LNCaP clone FGC (cell line): Measurements from ENCODE around the gene SPP1.
"Not testable (repeated sequence)": the region's sequence is repeated elsewhere in the genome, so short reads cannot be mapped to it uniquely, and the experiment has no call there.

ENCODE experiments used
- DNase-seq: peaks from one replicate; pipeline ENCODE4 v3.0.0-alpha.2; 2011; ENCODE audit warnings: low read depth
- H3K4me3 ChIP-seq: 2 replicates; pipeline ENCODE4 v1.5.1; 2011; ENCODE audit warnings: mild to moderate bottlenecking, low read depth, low read length, control low read depth
- TF ChIP-seq, protein P1 (sequence below): IDR thresholded peaks from 2 replicates; pipeline ENCODE4 v1.5.1; 2012; ENCODE audit warnings: mild to moderate bottlenecking; ENCODE audit not compliant: control insufficient read depth, insufficient read depth; ENCODE audit errors: extremely low read depth

SPP1 gene

DNA sequence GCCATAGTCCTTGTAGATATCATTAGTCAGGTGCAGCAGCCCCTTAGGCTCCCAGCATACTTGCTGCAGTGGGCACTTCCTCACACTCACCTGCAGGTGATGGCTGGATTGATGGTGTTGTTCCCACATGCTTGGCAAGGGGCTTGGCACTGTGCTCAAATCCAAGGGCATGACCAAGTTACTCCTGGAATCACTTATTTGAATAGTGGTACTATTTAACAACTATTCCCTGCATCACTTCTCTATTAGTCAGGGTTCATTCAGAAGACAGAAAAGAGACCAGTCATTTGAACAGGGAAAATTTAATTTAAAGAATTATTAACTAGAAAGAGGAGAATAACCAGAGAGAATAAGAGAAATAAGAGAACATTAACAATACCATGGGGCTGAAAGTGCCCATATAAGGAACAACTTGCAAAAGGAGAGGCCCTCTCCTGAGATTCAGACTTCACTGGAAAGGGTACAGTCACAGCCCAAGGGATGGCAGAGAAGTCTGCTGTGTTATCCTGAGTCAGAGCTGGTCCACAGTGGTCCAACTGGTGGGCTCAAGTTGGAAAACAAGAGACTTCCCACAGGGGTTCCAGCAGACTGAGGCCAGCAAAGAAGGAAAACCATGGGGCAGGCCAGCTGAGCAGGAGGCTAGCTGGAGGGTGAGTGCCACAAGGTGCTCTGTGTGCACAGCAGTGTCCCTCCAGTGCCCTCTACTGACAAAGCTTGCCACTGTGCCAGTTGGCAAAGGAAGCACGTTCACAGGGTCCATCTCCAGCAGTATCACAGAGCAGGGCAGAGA lies 9.8 kb downstream of the SPP1 start:
- DNase-seq = peak; percentile 72

GRCh38 chr4:87985887-87986200 lies 10.3 kb downstream of the SPP1 start:
- no peak for DNase-seq
- TF ChIP-seq, protein P1, sequence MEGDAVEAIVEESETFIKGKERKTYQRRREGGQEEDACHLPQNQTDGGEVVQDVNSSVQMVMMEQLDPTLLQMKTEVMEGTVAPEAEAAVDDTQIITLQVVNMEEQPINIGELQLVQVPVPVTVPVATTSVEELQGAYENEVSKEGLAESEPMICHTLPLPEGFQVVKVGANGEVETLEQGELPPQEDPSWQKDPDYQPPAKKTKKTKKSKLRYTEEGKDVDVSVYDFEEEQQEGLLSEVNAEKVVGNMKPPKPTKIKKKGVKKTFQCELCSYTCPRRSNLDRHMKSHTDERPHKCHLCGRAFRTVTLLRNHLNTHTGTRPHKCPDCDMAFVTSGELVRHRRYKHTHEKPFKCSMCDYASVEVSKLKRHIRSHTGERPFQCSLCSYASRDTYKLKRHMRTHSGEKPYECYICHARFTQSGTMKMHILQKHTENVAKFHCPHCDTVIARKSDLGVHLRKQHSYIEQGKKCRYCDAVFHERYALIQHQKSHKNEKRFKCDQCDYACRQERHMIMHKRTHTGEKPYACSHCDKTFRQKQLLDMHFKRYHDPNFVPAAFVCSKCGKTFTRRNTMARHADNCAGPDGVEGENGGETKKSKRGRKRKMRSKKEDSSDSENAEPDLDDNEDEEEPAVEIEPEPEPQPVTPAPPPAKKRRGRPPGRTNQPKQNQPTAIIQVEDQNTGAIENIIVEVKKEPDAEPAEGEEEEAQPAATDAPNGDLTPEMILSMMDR = no peak

More for the DNA sequence above, 9.8 kb downstream of the SPP1 start:
- TF ChIP-seq, protein P1 = peak; percentile 97
- H3K4me3 ChIP-seq = no peak overlapping the region

GRCh38 chr4:87986508-87986907 lies 11.0 kb downstream of the SPP1 start:
- no peak overlapping the region for H3K4me3 ChIP-seq
- no peak for DNase-seq
- TF ChIP-seq, protein P1 = no peak

More at GRCh38 chr4:87985887-87986200, 10.3 kb downstream of the SPP1 start:
- no peak overlapping the region for H3K4me3 ChIP-seq

DNA sequence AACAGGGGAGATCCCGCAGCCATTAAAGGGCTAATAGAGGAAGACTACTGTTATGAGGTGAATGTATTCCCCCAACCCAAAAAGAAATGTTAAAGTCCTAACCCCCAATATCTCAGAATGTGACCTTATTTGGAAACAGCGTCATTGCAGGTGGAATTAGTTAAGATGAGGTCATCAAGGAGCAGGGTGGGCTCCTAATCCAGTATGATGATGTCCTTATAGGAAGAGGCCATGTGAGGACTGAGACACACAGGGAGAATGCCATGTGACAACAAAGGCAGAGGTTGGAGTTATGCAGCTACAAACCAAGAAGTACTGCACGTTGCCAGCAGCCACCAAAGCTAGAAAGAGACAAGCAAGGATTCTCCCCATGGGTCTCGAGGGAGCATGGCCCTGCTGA lies 14.3 kb downstream of the SPP1 start:
- no peak for DNase-seq
- TF ChIP-seq, protein P1 = no peak
- H3K4me3 ChIP-seq = no peak overlapping the region

DNA sequence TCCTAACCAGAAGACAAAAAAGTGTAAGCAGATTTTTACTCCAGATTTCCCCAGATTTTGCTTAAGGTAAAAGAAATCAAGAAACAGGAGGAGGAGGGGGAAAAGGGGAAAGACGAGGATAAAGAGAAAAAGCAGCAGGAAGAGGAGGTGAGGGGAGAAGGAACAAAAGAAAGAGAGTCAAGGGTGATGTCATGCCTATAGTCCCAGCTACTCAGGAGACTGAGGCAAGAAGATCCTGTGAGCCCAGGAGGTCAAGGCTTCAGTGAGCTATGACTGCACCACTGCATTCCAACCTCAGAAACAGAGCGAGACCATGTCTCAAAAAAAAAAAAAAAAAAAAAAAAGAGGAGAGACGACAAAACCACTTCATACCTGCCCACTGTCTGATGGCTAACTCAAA lies 19.9 kb downstream of the SPP1 start:
- TF ChIP-seq, protein P1 = no peak
- no peak for DNase-seq
- H3K4me3 ChIP-seq = no peak overlapping the region

DNA sequence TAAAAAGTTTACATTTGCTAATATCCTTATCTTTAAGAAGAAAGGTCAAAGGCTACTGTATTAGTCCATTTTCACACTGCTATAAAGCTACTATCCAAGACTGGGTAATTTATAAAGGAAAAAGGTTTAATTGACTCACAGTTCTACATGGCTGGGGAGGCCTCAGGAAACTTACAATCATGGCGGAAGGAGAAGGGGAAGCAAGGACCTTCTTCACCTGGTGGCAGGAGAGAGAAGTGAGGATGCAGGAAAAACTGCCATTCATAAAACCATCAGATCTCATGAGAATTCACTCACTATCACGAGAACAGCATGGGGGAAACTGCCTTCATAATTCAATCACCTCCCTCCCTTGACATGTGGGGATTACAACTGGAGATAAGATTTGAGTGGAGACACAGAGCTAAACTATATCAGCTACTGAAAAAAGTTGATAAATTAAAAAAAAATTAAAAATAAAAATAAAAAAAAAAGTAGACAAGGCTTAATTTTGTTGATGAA lies 23.7 kb downstream of the SPP1 start:
- DNase-seq, H3K4me3 ChIP-seq: not testable (repeated sequence)

GRCh38 chr4:88001871-88002270 lies 26.4 kb downstream of the SPP1 start:
- no peak for DNase-seq
- H3K4me3 ChIP-seq = no peak overlapping the region
- TF ChIP-seq, protein P1 = no peak
